Measurements from ENCODE around the gene NPR2. TPM values are rescaled to one million over a fixed set of nuclear protein-coding genes. Genes with fewer than 3 reads are reported as not detected.
A peak's percentile ranks its signal among the peaks of the same experiment; 100 is the strongest.

NPR2 gene
- total and polyA plus RNA-seq, 2 of the 13 experiments (the other 11 are each of a cell fraction or from before 2014, with no cell fraction given): 7.4 to 9.4 TPM

- TF ChIP-seq, protein P1, sequence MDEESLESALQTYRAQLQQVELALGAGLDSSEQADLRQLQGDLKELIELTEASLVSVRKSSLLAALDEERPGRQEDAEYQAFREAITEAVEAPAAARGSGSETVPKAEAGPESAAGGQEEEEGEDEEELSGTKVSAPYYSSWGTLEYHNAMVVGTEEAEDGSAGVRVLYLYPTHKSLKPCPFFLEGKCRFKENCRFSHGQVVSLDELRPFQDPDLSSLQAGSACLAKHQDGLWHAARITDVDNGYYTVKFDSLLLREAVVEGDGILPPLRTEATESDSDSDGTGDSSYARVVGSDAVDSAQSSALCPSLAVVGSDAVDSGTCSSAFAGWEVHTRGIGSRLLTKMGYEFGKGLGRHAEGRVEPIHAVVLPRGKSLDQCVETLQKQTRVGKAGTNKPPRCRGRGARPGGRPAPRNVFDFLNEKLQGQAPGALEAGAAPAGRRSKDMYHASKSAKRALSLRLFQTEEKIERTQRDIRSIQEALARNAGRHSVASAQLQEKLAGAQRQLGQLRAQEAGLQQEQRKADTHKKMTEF (CRISPR knock-in tag; IDR thresholded peaks at IDR 0.05): peak; percentile 72
- TF ChIP-seq NR2F6 (IDR thresholded peaks at IDR 0.05) (no peak; the same call in 1 of the 2 replicates), NR2F6 (CRISPR knock-in tag; IDR thresholded peaks at IDR 0.05) (peak; percentile 50; the same call in 1 of the 2 replicates), HNRNPLL (IDR thresholded peaks at IDR 0.05; ENCODE audit: low read depth, low read length, poor library complexity, severe bottlenecking) (peak; percentile 62), YEATS4 (CRISPR knock-in tag; IDR thresholded peaks at IDR 0.05; ENCODE audit: borderline replicate concordance) (no peak), KDM3A (CRISPR knock-in tag; IDR thresholded peaks at IDR 0.05; ENCODE audit: low read depth) (peak; percentile 89; the same call in 1 of the 2 replicates), CEBPG (CRISPR knock-in tag; IDR thresholded peaks at IDR 0.05) (peak; percentile 31; the same call in 1 of the 2 replicates), ZFP36L1 (CRISPR knock-in tag; IDR thresholded peaks at IDR 0.05) (no peak), ZNF160 (CRISPR knock-in tag; IDR thresholded peaks at IDR 0.05) (0 out of 2 replicates have a peak, but pooled peaks have one; percentile 43), HOXD1 (CRISPR knock-in tag; IDR thresholded peaks at IDR 0.05) (no peak), ZSCAN5A (CRISPR knock-in tag; IDR thresholded peaks at IDR 0.05; ENCODE audit: borderline replicate concordance) (no peak; the same call in 1 of the 2 replicates), SOX13 (IDR thresholded peaks at IDR 0.05) (no peak), SOX13 (CRISPR knock-in tag; conservative IDR thresholded peaks at IDR 0.05 in 1 of 2, IDR thresholded peaks at IDR 0.05 in 1 of 2) (0 out of 4 replicates have a peak, but pooled peaks of 1 of the 2 experiments have one; percentile 19), DZIP1 (CRISPR knock-in tag; IDR thresholded peaks at IDR 0.05) (no peak), ZBTB26 (CRISPR knock-in tag; IDR thresholded peaks at IDR 0.05; ENCODE audit: borderline replicate concordance) (no peak)
- TF ChIP-seq, protein P2, sequence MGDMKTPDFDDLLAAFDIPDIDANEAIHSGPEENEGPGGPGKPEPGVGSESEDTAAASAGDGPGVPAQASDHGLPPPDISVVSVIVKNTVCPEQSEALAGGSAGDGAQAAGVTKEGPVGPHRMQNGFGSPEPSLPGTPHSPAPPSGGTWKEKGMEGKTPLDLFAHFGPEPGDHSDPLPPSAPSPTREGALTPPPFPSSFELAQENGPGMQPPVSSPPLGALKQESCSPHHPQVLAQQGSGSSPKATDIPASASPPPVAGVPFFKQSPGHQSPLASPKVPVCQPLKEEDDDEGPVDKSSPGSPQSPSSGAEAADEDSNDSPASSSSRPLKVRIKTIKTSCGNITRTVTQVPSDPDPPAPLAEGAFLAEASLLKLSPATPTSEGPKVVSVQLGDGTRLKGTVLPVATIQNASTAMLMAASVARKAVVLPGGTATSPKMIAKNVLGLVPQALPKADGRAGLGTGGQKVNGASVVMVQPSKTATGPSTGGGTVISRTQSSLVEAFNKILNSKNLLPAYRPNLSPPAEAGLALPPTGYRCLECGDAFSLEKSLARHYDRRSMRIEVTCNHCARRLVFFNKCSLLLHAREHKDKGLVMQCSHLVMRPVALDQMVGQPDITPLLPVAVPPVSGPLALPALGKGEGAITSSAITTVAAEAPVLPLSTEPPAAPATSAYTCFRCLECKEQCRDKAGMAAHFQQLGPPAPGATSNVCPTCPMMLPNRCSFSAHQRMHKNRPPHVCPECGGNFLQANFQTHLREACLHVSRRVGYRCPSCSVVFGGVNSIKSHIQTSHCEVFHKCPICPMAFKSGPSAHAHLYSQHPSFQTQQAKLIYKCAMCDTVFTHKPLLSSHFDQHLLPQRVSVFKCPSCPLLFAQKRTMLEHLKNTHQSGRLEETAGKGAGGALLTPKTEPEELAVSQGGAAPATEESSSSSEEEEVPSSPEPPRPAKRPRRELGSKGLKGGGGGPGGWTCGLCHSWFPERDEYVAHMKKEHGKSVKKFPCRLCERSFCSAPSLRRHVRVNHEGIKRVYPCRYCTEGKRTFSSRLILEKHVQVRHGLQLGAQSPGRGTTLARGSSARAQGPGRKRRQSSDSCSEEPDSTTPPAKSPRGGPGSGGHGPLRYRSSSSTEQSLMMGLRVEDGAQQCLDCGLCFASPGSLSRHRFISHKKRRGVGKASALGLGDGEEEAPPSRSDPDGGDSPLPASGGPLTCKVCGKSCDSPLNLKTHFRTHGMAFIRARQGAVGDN (CRISPR knock-in tag; IDR thresholded peaks at IDR 0.05): peak; percentile 84
Observed at GRCh38 chr9:35812025-35812602, 20.7 kb downstream of the NPR2 start, which contains the start of gene SPAG8 (continued).
